Stimulated activated CD4-positive, alpha-beta T cell treated with anti-CD3 and anti-CD28 coated beads, Interleukin-12 subunit alpha, Interleukin-12 subunit beta, amount 100 ng/mL, for 4 hours (primary cell): ENCODE measurements around the gene DCUN1D2.
"Not testable (repeated sequence)": the region's sequence is repeated elsewhere in the genome, so short reads cannot be mapped to it uniquely, and the experiment has no call there.

Source experiments
- DNase-seq: peaks from one replicate; pipeline ENCODE4 v3.0.0-alpha.2; 2020

Gene DCUN1D2

DNA sequence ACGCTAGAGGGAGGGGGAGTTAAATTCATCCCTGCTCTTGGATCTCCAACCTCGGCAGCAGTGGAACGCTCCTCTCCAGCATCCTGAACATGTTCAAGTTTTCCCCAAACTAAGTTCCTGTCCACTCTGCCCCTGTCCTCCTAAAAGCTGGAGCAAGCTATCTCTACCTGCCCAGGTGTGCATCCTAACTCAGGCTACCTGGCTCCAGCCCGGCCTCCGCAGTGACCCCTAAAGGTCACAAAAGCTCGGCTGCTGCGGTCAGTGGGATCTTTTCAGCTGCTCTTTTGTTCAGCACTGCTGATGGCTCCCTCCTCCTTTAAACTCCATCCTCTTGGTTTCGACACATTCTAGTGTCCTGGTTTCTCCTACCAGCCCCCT lies 1.4 kb downstream of the DCUN1D2 start:
- DNase-seq: no peak

DNA sequence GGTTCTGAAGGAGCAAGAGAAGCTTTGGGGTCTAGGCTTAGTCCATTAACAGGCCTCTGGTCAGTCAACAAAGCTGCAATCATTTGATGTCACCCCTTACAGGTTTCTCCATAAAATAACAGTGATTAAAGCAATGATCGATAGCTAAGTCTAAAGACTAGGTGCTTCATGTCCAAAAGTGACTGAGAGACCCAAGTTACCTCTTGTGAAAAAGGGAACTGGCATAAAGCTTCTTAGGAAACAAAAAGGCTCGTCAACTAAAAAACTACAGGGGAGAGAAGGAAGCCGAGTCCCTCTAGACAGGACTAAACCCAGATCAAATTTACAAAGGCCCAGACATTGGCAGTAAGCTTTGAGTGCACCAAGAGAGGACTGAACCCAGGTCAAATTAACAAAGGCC lies 2.2 kb downstream of the DCUN1D2 start:
- DNase-seq: no peak

DNA sequence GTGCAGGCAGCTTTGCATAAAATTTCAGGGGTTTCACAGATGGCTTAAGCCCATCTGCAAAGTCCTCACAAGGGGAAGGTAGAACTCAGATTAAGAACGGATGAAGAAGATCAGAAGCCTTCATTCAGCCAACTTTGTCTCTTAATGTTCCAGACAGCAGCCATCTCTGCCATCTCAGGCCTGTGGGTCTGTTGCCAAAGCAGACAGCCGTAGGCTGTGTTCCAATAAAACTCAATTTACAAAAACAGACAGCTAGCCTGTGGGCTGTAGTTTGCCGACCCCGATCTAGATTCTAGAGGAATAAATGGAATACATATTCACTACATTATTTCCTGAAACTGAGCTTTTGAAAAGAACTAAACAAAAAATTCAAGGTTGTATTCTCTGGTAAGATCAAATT lies 3.8 kb downstream of the DCUN1D2 start:
- no peak for DNase-seq

DNA sequence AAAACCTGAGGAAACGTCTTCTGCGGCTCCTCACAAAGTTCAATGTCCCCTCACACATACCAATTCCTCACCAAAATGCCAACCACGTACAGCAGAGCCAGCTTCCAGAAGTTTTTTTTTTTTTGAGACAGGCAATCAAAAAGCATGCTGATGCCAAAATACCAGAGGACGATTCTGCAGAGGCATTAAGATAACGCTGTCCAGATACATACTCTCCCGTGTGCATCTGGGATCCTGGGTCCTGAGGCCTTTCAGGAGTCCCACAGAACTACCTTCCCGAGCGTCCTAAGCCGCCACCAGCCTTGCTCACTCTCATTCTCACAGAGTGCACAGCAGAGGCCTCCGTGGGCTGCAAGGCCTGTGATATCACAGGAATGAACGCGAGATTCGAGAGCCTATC lies 5.0 kb downstream of the DCUN1D2 start:
- DNase-seq: no peak

- no peak for DNase-seq
Observed at GRCh38 chr13:113483504-113484293, 6.8 kb downstream of the DCUN1D2 start.

GRCh38 chr13:113483081-113483480 lies 7.4 kb downstream of the DCUN1D2 start:
- DNase-seq: no peak

DNA sequence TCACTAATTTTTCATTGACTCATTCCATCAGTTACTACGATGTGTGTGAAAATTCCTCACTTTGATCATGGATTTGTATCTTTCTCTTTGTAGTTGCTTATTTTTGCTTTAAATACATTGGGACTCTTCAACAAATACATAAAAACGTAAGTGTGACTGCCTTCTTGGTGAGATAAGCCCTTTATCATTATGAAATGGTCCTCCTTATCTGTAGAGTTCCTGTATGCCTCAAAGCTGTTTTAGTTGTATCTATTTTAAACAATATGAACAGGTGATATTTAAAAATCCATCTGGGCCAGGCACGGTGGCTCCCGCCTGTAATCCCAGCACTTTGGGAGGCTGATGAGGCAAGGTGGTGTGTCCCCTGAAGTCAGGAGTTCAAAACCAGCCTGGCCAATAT lies 11.3 kb downstream of the DCUN1D2 start:
- no peak for DNase-seq

- no peak for DNase-seq
Observed at GRCh38 chr13:113477724-113478123, 12.8 kb downstream of the DCUN1D2 start.

DNA sequence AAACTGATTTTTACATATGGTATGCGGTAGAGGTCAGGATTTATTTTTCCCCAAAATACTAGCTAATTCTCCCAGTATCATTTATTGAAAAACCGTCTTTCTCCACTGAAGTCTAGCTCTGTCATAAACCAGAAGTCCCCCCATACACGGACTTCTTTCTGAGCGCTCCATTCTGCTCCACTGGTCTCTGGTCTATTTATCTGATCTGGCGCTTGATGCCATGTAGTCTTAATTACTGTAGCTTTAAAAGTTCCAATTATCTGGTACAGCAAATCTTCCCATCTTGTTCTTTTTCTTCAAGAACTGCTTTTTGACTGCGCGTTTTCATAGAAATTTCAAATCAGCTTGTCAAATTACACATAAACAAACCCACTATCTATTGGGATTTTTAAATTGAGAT lies 13.7 kb downstream of the DCUN1D2 start:
- no peak for DNase-seq

- no peak for DNase-seq
Observed at GRCh38 chr13:113475911-113476310, 14.6 kb downstream of the DCUN1D2 start.

DNA sequence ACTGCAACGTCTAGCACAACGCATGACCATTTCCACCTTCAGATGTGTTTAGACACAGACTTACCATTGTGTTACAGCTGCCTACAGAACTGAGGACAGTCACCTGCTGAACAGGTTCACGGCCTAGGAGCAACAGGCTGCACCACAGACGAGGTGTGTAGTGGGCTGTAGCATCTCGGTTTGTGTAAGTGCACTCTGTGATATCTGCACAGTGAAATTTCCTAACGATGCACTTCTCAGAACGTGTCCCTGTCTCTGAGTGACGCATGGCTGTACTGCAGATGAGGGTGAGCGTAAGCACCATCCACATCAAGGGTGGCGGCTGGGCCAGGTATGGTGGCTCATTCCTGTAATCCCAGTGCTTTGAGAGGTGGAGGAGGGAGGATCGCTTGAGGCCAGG lies 15.2 kb downstream of the DCUN1D2 start:
- no peak for DNase-seq

DNA sequence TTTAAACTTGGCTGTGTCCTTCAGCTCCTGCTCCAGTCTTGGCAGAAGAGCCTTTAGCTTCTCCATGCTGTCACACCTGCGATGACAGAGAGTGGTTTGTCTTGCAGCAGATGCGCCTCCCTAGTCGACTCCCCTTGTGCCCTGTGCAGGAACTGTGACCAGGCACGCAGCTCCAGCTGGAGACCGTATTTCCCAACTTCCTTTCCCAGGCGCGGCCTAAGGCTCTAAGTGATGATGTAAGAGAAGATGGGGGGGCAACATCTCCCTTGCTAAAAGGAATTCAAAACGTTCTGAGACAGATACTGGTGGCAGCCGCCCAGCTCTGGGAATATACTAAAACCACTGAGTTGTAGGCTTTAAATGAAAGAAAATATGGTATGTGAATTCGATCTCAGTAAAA lies 16.3 kb downstream of the DCUN1D2 start:
- no peak for DNase-seq

GRCh38 chr13:113472355-113473025 lies 18.0 kb downstream of the DCUN1D2 start:
- DNase-seq: no peak

GRCh38 chr13:113471844-113472243 lies 18.7 kb downstream of the DCUN1D2 start:
- DNase-seq: no peak

DNA sequence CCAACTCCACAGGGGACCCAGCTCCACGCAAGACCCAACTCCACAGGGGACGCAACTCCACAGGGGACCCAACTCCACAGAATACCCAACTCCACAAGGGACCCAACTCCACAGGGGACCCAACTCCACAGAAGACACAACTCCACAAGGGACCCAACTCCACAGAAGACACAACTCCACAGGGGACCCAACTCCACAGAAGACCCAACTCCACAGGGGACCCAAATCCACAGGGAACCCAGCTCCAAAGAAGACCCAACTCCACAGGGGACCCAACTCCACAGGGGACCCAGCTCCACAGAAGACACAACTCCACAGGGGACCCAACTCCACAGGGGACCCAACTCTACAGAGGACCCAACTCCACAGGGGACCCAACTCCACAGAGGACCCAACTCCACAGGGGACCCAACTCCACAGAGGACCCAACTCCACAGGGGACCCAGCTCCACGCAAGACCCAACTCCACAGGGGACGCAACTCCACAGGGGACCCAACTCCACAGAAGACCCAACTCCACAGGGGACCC lies 19.8 kb downstream of the DCUN1D2 start:
- DNase-seq: not testable (repeated sequence)

- DNase-seq: no peak
Observed at GRCh38 chr13:113470073-113470472, 20.4 kb downstream of the DCUN1D2 start.

GRCh38 chr13:113469582-113469981 lies 20.9 kb downstream of the DCUN1D2 start:
- DNase-seq: no peak

GRCh38 chr13:113468472-113469201 lies 21.9 kb downstream of the DCUN1D2 start:
- DNase-seq: no peak

GRCh38 chr13:113468029-113468428 lies 22.5 kb downstream of the DCUN1D2 start:
- no peak for DNase-seq

- DNase-seq: no peak
Observed at GRCh38 chr13:113466383-113466782, 24.1 kb downstream of the DCUN1D2 start.

- no peak for DNase-seq
Observed at GRCh38 chr13:113465300-113465699, 25.2 kb downstream of the DCUN1D2 start.

- DNase-seq: no peak
Observed at GRCh38 chr13:113464476-113464875, 26.0 kb downstream of the DCUN1D2 start.

DNA sequence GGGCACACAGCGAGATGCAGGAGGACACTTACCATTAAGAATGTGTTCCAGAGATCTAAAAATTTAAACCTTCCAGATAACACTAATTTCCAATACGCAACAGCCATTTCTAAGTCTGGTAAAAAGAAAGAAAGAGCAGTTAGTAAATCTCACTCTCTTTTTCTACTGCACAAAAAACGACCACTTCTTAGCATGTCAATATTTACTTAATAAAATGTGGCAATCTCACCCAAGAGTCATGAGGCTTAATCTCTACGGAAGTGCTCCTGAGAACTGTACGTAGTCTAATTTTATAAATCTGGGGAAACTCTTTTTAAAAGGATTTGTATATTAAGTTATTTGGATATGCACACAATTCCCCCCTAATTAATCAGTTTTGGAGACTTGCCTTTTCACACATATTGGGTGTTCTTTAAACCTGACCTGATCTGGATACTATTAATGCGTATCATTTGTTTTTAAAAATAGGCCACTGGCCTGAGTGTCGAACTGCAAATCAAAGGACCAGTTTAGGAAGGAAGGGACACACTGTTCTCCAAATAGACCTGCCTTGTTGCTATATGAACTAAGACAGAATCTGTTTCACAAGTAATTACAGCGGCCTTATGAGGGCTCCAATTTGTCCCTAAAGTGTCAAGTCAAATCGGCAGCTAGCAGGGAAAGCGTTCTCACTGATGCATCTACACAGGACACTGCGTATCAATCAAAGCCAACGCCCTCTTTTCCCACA lies 29.3 kb downstream of the DCUN1D2 start:
- no peak for DNase-seq
